GM12875 (cell line): ENCODE measurements around the gene NACC1.

Source experiments
- H3K4me3 ChIP-seq: one replicate; pipeline ENCODE4 v1.5.1; 2011; ENCODE audit warnings: low read depth, low read length, control low read depth
- TF ChIP-seq, protein P1 (sequence below): IDR thresholded peaks from 2 replicates; pipeline ENCODE4 v1.5.1; 2011; ENCODE audit warnings: low read depth, mild to moderate bottlenecking, control low read depth, inconsistent platforms, low read length, moderate library complexity, borderline replicate concordance; ENCODE audit not compliant: insufficient read depth

The NACC1 gene

GRCh38 chr19:13117772-13118423, at the start of gene NACC1:
Gene NACC1, plus strand, starts transcription at chr19:13118264. Its CDS starts 16,944 bp downstream, at chr19:13135208.
- TF ChIP-seq, protein P1, sequence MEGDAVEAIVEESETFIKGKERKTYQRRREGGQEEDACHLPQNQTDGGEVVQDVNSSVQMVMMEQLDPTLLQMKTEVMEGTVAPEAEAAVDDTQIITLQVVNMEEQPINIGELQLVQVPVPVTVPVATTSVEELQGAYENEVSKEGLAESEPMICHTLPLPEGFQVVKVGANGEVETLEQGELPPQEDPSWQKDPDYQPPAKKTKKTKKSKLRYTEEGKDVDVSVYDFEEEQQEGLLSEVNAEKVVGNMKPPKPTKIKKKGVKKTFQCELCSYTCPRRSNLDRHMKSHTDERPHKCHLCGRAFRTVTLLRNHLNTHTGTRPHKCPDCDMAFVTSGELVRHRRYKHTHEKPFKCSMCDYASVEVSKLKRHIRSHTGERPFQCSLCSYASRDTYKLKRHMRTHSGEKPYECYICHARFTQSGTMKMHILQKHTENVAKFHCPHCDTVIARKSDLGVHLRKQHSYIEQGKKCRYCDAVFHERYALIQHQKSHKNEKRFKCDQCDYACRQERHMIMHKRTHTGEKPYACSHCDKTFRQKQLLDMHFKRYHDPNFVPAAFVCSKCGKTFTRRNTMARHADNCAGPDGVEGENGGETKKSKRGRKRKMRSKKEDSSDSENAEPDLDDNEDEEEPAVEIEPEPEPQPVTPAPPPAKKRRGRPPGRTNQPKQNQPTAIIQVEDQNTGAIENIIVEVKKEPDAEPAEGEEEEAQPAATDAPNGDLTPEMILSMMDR, result no peak
- peak within 1 kb of the TSS; percentile 95 for H3K4me3 ChIP-seq

DNA sequence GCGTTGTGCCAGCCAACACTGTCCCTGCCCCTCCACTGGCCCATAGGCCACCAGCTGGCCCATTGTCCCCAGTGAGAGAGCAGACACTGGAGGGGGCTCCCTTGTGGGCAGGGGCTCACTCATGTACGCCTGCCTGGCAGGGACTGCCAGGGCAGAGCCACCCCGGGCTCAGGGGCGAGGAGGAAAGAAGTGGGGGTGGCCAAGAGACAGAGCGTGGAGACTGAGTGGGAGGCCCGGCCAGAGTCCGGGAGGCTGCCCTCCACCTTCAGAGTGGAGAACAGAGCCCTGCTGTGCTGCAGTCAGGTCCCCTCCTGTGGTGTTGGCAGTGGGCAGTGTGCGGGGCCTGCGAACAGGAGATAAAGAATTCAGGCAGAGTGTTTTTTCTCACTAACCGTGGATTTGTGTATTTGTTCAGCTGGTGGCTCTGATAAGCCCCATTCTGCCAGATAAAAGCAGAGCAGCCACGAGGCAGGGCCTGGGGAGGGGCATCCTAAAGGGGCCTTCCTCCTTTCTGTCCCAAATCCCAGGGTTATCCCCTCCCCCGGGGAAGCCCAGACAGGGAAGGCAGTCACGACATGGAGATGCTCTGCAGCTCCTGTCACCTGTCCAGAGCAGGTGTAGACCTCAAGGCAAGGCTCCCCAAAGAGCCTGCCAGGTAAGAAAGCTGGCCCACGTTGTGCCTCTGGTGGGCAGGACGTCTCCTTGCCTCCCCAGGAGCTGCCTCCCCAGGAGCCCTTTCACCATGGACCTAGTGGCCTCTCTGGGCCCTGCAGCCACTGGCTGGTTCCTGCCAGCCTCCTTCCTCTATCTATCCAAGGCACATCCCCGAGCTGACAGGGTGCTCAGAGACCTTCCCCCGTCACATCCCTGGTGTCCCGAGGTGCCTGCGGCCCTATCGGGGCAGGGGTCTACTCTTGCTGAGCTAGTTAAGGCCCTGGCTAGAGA, 48.4 kb upstream of the NACC1 start:
- no peak overlapping the region for H3K4me3 ChIP-seq
- TF ChIP-seq, protein P1, result no peak

DNA sequence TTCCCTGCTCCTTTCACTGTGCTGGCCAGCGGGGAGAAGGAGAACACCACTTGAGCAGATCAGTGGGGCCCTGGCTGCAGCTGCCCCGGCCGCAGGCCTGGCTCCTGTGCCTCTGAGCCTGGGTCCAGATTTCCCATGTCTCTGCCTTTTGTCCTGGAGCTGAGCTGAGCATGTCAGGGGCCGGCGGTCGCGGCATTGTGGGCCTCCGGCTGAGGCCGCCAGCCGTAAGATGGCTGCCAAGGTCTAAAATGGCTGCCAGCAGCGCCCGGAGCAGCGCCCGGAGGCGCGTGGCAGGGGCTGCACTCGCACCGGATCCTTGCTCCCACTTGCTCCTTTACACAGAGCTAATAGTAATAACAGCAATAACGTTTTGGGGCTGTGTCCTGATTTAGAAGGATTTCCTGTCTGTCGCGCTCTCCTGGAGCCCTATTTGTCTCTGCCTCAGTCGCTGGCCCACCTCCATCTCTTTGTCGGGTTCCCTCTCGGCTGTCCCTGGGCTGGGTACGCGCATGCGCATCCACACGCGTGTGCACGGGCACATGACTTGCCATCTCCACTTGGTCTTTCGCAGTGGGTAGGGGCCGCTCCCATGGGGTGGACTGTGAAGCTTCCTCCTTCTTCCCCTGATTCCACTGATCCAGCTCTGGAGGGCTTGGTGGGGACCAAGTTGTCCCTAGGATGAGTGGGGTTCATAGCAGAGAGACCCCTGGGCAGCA, 47.5 kb upstream of the NACC1 start:
- no peak overlapping the region for H3K4me3 ChIP-seq
- TF ChIP-seq, protein P1, result no peak

GRCh38 chr19:13071444-13072187, 46.4 kb upstream of the NACC1 start:
- H3K4me3 ChIP-seq, result no peak overlapping the region
- TF ChIP-seq, protein P1, result no peak

GRCh38 chr19:13072188-13072908, 45.7 kb upstream of the NACC1 start:
- TF ChIP-seq, protein P1, result no peak
- no peak overlapping the region for H3K4me3 ChIP-seq

- TF ChIP-seq, protein P1, result no peak
Observed at GRCh38 chr19:13073263-13073662, 44.8 kb upstream of the NACC1 start.

More at GRCh38 chr19:13073263-13073662, 44.8 kb upstream of the NACC1 start:
- H3K4me3 ChIP-seq, result no peak overlapping the region
